Measurements from ENCODE around the gene EXOC3L2.

DNA sequence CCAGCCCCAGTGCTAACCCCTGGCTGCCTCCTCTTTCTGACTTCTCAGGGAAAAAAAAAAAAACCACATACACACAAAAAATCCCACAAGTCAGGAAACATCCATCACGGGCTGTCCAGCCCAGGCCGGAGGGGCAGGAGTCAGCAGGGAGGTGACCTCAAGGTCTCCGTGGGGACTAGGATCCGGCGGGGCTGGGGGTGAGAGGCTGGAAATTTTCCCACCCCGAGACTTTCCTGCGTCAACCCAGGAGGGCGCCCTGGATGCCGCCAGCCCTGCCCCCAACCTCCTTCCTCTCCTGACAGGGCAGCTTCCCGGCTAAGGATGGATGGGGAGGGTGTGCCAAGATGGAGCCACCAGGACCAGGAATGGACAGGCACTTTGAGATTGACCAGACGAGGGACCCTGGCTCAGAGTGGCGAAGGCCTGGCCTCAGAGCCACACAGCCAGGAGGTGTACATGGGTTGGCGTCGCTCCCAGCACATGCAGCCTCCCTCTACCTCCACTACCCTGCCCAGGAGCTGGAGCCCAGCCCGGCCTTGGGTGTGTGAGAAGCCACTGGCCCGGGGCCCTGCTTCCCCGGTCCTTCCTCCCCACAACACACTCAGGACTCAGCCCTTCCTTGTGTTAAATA lies 33.3 kb downstream of the EXOC3L2 start:
- TF ChIP-seq POLR2A (IDR thresholded peaks at IDR 0.05) = no peak
- TF ChIP-seq CTCF (IDR thresholded peaks at IDR 0.05) = no peak
- no peak for TF ChIP-seq EP300 (IDR thresholded peaks at IDR 0.05)
- no peak for TF ChIP-seq POLR2AphosphoS5 (IDR thresholded peaks at IDR 0.05)
